C1 segment of cervical spinal cord (tissue), 14 donors: ENCODE measurements around the gene ZNRD2.

ENCODE experiments used
- DNase-seq, 14 donors: peaks; one replicate each; lab custom pipeline; 2025; lab: John Stamatoyannopoulos, UW

The ZNRD2 gene

DNA sequence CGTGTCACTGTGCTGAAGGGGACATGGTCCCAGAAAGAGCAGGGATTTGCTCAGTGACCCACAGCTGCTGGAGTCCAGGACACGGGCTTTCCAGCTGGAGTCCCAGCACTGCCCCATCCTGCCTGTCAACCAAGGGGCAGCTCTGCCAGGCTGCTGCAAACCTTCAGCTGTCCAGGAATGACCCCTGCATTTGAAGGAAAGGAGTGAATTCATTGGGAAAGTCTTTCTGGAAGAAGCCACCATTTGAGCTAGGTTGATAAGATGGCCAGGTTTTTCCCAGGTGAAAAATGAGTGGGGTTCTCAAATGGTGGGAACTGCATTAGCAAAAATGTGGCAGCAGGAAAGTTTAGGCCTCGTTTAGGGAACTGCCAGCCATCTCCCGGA lies 16.0 kb downstream of the ZNRD2 start:
- no peak for DNase-seq

DNA sequence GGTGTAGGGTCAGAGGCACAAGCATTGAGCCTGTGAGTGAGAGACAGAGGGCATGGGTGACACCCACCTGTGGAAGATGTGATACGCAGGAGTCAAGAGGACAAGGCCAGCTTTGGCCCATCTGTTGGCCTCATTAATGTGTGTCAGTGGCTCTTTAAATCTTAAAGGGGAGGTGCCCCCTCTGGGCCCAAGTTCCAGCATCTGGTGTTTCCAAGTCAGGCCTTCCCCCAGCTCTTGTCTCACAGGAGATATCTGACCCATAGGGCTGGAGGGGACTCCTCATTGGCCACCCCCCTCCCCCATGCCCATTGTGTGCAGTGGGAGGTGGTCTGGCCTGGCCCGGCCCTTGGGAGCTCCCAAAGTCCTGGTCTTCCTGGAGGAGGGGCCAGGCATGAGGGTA lies 16.4 kb downstream of the ZNRD2 start:
- no peak for DNase-seq

GRCh38 chr11:65588199-65589054 lies 18.1 kb downstream of the ZNRD2 start:
- peak in 3 of 14 donors; percentile 19 to 27 (median 25) for DNase-seq

- DNase-seq: no peak
Observed at GRCh38 chr11:65589444-65590239, 19.4 kb downstream of the ZNRD2 start.

DNA sequence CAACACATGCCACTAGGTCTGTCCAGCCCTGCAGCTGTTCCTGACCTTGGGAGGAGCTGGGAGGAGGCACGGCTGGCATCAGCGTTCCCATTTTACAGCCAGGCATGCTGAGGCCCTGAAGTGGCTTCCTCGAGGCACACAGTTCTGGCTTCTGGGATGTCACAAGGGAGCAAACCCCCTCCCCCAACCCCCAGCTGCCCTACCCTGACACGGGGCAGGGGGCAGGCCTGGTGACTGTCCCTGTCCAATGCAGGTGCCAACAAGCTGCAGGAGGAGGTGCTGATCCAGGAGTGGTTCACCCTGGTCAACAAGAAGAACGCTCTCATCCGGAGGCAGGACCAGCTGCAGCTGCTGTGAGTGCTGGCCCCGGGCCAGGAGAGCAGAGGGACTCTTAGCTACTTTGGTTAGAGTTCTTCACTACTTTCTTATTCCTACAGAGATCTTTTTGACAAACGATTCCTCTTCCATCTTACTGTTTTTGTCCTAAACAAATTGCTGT lies 20.0 kb downstream of the ZNRD2 start:
- DNase-seq: no peak

- no peak for DNase-seq
Observed at GRCh38 chr11:65591939-65592857, 21.9 kb downstream of the ZNRD2 start.

DNA sequence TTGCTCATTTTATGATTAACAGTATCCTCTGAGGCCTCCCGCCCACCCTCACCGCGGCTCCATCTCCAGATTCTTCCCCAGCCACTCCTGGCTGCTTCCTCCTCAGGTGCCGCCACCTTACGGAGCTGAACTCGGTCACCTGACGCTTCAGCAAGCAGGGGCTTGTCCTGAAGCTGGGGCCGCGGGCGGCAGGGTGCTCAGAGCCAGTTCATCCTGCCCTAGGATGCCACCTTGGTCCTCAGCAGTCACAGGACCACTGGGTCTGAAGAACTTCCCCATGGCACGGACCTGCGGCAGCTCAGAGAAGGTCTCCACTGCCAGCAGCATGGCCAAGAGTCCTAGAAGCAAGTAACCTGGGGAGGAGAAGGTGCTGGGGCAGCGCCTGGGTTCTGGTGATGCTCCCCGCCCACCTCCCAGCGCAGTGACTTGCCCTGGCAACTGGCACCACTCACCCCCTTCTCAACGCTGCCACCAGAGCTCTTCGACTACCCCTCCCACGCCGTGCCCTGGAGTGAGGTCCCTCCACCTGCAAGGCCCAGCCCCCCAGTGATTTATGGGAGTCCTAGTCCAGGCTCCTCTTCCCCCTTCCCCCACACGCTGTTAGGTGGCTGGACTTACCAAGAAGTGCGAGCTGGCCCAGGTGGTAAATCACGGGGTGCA lies 22.7 kb downstream of the ZNRD2 start:
- no peak for DNase-seq

- peak in 12 of 14 donors; percentile 13 to 87 (median 65) for DNase-seq
Observed at GRCh38 chr11:65593518-65594414, 23.5 kb downstream of the ZNRD2 start.

DNA sequence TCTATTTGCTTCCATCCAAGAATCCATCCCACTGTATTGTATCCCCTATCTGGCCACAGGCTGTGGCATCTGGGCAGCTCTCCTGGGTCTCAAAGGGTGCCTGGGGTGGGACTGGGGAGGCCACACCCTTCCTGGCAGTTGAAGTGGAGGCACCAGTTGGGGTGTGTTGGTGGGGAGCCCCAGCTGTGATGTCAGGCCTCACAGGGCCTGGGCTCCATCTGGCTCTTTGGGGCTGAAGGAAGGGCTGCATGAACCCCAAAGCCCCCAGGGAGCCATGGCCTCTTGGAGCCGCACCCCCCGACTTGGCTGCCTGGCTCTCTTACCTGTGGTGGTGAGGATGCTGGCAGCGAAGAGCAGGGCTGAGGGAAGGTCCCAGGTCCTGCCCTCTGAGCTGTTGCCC lies 24.9 kb downstream of the ZNRD2 start:
- DNase-seq: no peak

GRCh38 chr11:65595543-65596281 lies 25.4 kb downstream of the ZNRD2 start, which contains the start of gene KCNK7:
KCNK7 (minus strand) TSS chr11:65595800; CDS start chr11:65595772, 28 bp downstream.
- no peak for DNase-seq

- no peak for DNase-seq
Observed at GRCh38 chr11:65596520-65596919, 26.2 kb downstream of the ZNRD2 start.

GRCh38 chr11:65598258-65598699 lies 28.0 kb downstream of the ZNRD2 start:
- DNase-seq: no peak

DNA sequence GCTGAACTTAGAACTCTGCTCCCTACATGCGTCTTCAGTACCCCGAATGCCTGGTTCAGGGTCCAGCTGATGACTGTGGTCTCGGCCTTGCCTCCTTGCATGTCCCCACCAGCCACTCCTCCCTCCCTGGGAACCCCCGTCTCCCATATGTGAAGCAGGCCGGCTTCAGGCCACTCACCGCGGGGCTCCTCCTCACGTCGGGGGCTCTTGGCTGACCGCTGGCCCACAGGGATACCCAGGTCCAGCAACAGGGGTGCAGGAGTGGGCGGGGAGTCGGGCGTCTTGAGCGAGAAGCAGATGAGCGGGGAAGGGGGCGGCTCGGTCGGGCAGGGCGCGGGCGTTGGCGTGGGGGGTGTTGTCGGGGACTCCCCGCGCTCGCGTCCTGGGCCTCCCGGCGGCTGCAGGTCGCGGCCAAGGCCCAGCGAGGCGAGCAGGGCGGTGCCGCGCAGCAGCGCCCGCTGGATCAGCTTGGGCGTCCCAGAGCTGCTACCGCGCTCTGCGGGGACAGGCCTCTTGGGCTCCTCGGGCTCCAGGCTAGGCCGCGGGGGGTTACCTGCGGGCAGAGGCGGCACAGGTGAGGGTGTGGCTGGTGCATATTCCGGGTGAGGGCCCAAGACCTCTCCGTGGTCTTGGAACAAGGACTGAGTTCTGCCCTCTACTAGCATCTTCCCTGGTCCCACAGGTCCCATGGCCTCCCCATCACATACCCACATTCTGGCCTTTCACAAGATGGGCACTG lies 29.1 kb downstream of the ZNRD2 start:
- no peak for DNase-seq

DNA sequence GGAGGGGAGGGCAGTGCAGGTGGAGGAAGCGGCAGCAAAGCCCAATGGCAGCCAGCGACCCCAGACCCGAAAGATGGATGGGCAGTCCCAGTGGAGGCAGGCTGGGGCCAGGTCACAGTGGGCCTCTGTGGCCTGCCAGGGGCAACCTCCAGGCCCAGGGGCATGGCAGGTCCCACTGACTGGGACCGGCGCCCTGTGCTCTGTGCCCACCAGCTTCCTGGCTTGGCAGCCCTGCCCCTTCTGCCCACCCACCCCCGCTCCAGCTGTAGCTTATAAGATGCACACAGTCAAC lies 29.6 kb downstream of the ZNRD2 start:
- DNase-seq: no peak

- no peak for DNase-seq
Observed at GRCh38 chr11:65604258-65604657, 34.0 kb downstream of the ZNRD2 start.

DNA sequence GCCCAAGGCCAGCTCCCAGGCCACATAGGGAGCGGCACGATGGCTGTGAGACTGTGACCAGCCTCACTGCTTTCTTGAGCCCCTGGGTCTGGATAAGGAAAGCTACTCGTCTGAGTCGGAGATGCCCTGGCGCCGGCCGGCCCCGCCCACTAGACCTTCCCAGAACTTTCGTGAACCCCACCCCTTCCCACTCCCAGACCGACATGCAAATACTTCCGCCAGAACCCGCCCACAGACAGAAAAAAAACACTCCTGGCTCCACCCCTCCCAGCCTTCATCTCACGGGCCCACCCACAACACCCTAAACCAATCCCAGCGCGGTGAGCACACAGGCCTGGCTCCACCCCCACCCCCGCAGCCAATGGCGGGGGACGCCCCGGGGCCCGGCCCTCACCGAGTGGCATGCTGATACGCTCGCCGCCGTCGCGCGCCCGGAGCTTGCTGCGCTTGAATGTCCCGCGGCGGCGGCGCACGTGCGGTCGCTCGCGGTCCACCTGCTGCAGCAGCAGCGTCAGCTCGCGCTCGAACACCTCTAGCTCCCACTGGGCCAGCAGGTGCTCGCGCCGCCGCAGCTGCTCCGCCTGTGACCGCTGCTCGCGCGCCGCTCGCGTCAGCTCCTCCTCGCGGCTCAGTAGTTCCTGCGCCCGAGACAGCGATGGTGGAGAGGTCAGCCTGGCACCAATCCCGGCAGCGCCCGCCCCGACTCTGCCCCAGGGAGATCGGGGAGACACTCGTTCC lies 36.8 kb downstream of the ZNRD2 start:
- DNase-seq: peak; percentile 42 to 94 (median 87)

- no peak for DNase-seq
Observed at GRCh38 chr11:65607614-65608426, 37.5 kb downstream of the ZNRD2 start.
